HEK293T (cell line): ENCODE measurements around the gene TATDN3.

ENCODE experiments used
- ARNT ChIP-seq: fragments of 450-650 bp; IDR thresholded peaks from 2 replicates; pipeline ENCODE4 v1.6.1; 2017; ENCODE audit warnings: mild to moderate bottlenecking
- FOXK2 ChIP-seq: fragments of 450-650 bp; IDR thresholded peaks from 2 replicates; pipeline ENCODE4 v1.6.1; 2016; ENCODE audit warnings: mild to moderate bottlenecking
- FOXM1 ChIP-seq: fragments of 450-650 bp; IDR thresholded peaks from 2 replicates; pipeline ENCODE4 v1.6.1; 2017; ENCODE audit warnings: mild to moderate bottlenecking, borderline replicate concordance

- no peak for TF ChIP-seq FOXK2
- no peak for TF ChIP-seq ARNT
- TF ChIP-seq FOXM1, result no peak
Measured at GRCh38 chr1:212785871-212786270, 5.8 kb upstream of the TATDN3 start.
